ENCODE data around the gene SRSF7.
"Not testable (repeated sequence)": the region's sequence is repeated elsewhere in the genome, so short reads cannot be mapped to it uniquely, and the experiment has no call there.

SRSF7 gene

GRCh38 chr2:38731090-38731489, 20.1 kb downstream of the SRSF7 start:
- no peak for DNase-seq

GRCh38 chr2:38728694-38729093, 22.5 kb downstream of the SRSF7 start:
- no peak for DNase-seq

GRCh38 chr2:38727661-38728060, 23.5 kb downstream of the SRSF7 start:
- DNase-seq: no peak

GRCh38 chr2:38723173-38723572, 28.0 kb downstream of the SRSF7 start:
- DNase-seq: no peak

GRCh38 chr2:38722271-38723061, 28.7 kb downstream of the SRSF7 start:
- peak; percentile 61 for DNase-seq

GRCh38 chr2:38720613-38721241, 30.4 kb downstream of the SRSF7 start:
- DNase-seq: peak; percentile 57

- no peak for DNase-seq
Measured at GRCh38 chr2:38719706-38720105, 31.5 kb downstream of the SRSF7 start.

- DNase-seq: no peak
Measured at GRCh38 chr2:38718601-38719000, 32.6 kb downstream of the SRSF7 start.

GRCh38 chr2:38716185-38716584, 35.0 kb downstream of the SRSF7 start:
- DNase-seq: peak; percentile 44

- not testable (repeated sequence) for DNase-seq
Measured at GRCh38 chr2:38714941-38715340, 36.2 kb downstream of the SRSF7 start.

GRCh38 chr2:38713338-38713737, 37.8 kb downstream of the SRSF7 start:
- DNase-seq: peak; percentile 31

- no peak for DNase-seq
Measured at GRCh38 chr2:38712871-38713270, 38.3 kb downstream of the SRSF7 start.

GRCh38 chr2:38712413-38712812, 38.7 kb downstream of the SRSF7 start:
- no peak for DNase-seq

- no peak for DNase-seq
Measured at GRCh38 chr2:38711558-38711957, 39.6 kb downstream of the SRSF7 start.

- no peak for DNase-seq
Measured at GRCh38 chr2:38709567-38710194, 41.5 kb downstream of the SRSF7 start.

- no peak for DNase-seq
Measured at GRCh38 chr2:38708900-38709566, 42.1 kb downstream of the SRSF7 start.

GRCh38 chr2:38708491-38708890, 42.7 kb downstream of the SRSF7 start:
- not testable (repeated sequence) for DNase-seq

GRCh38 chr2:38706846-38707345, 44.3 kb downstream of the SRSF7 start:
- no peak for DNase-seq

- no peak for DNase-seq
Measured at GRCh38 chr2:38704664-38705063, 46.5 kb downstream of the SRSF7 start.

GRCh38 chr2:38703336-38703735, 47.8 kb downstream of the SRSF7 start:
- DNase-seq: not testable (repeated sequence)

GRCh38 chr2:38702413-38702812, 48.7 kb downstream of the SRSF7 start:
- DNase-seq: no peak

- no peak for DNase-seq
Measured at GRCh38 chr2:38701542-38701941, 49.6 kb downstream of the SRSF7 start.

GRCh38 chr2:38700881-38701458, 50.2 kb downstream of the SRSF7 start:
- DNase-seq: no peak
